GM12874 (cell line): ENCODE measurements around the gene METTL26.

ENCODE experiments used
- CTCF ChIP-seq: IDR thresholded peaks from 2 replicates; pipeline ENCODE4 v1.5.1; 2011; ENCODE audit warnings: low read depth, mild to moderate bottlenecking, control low read depth, low read length, moderate library complexity; ENCODE audit not compliant: insufficient read depth

Gene METTL26

DNA sequence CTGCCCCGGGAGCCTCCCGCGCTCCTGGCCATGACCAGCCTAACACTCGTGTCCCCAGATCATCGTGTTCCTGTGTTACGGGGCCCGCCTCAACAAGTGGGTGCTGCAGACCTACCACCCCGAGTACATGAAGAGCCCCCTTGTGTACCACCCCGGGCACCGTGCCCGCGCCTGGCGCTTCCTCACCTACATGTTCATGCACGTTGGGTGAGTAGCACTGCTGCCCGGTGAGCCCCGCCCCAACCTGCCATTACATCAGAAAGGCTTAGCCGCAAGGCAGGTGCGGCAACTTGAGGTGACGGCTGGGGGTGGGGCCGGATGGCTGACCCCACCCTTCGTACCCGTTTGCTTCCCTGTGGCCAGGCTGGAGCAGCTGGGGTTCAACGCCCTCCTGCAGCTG, 40.8 kb upstream of the METTL26 start:
- no peak for TF ChIP-seq CTCF

DNA sequence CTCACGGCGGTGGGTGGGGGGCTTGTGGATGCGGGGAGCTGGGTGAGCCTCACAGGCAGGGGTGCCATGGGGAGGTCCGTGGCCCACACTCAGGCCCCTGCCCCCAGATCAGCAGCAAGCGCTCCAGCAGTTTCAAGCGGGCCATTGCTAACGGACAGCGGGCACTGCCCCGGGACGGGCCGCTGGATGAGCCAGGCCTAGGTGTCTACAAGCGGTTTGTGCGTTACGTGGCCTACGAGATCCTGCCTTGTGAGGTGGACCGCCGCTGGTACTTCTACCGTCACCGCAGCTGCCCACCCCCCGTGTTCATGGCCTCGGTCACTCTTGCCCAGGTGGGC, 40.4 kb upstream of the METTL26 start:
- TF ChIP-seq CTCF = no peak

- TF ChIP-seq CTCF = no peak
Measured at GRCh38 chr16:675884-676564, 39.9 kb upstream of the METTL26 start.

DNA sequence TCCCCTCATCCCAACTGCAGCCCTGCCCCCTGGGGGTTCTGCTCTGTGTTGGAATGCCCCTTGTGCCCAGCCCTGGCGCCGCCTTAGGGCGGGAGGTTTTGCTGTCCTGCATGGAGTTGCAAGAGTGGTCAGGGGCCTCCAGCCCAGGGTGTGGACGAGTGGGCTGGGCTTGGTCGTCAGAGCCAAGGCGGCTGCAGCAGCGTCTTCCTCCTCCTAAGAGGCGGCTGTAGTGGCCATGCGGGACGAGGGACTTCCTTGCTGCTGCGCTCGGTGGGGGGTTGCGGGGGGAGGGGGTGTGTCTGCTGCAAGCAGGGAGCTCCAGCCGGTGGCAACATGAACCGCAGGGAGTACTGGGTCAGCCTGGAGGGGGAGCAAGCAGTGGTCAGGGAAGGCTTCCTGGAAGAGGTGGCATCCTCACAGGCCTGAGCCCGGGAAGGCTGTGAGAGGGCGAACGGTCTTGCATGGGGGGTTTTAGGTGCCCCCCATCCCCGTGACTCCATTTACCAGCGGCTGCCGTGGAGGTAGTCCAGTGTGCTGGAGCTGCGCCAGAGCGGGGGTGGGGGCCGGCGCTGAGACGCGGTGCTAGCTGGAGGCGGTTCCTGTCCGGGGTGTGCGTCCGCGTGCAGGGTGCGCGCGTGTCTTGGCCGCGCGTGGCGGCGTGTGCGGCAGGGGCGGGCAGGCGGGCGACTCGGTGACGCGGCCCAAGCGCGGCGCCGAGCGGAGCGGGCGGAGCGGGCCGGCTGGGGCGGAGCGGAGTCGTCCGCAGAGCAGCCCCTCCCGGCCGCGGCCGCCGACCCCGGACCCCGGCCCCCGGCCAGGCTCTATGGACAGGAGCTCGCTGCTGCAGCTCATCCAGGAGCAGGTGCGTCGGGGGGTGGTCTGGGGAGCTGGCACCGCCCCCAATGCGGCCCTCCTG, 39.1 kb upstream of the METTL26 start, which contains the start of gene RHBDL1:
Gene RHBDL1, plus strand, starts transcription at position 704 of the 916 bp plus-strand sequence. Its CDS starts 120 bp downstream, at position 824.
- 0 out of 2 replicates have a peak, but pooled peaks have one; percentile 1 for TF ChIP-seq CTCF

DNA sequence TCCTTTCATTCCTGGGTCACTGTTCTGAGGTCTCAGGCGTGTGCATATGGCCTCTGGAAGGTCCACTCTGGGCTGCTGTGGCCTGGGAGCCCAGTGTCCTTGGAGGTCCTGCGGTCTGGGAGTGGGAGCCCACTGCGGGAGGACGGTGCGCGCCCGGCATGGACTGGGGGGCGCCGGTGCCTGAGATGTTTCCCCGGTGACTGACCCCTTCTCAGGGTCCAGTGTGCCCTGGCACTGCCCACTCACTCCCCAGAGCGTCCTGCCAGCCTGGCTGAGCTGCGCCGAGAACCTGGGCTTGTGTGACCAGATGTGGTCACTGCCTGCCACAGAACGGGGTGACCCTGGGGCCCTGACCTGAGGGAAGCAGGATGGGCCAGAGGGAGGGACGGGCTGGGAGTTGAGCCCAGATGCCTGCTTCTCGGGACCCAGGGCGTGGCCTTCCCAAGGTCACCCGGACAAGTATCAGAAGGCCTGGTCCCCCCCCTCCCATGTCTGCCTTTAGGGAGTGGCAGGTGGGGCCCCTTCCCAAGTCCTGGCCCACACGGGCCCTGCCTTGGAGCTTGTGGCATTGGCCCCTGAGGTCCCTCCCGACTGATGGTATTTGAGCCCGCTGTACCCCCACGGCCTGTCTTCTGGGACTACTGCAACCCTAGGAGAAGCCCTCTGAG, 38.2 kb upstream of the METTL26 start:
- TF ChIP-seq CTCF = no peak

GRCh38 chr16:673399-673991, 37.4 kb upstream of the METTL26 start:
- TF ChIP-seq CTCF = no peak

GRCh38 chr16:672851-673250, 36.7 kb upstream of the METTL26 start:
- no peak for TF ChIP-seq CTCF
